Activated naive CD4-positive, alpha-beta T cell treated with anti-CD3 and anti-CD28 coated beads, Interleukin-2, amount 10 ng/mL, durations not matched to agents 7 days and 5 days (primary cell): ENCODE measurements around the gene OR6B2.

Experiments used
- CTCF ChIA-PET: fragments of 350-600 bp; sonication (Branson Sonifier 250); formaldehyde crosslinking; loops from one replicate; lab custom pipeline; 2021; ENCODE audit warnings: antibody characterized with exemption; lab: Charles Lee
- DNase-seq: peaks from one replicate; pipeline ENCODE4 v3.0.0-alpha.2; 2020
- H3K27ac Mint-ChIP-seq: one replicate; pipeline ENCODE4 v1.8.0; 2021; ENCODE audit warnings: mild to moderate bottlenecking, moderate library complexity, mixed read lengths
- H3K27me3 Mint-ChIP-seq: one replicate; pipeline ENCODE4 v1.8.0; 2021; ENCODE audit warnings: mild to moderate bottlenecking, mixed read lengths
- H3K36me3 Mint-ChIP-seq: one replicate; pipeline ENCODE4 v1.8.0; 2021; ENCODE audit warnings: mixed read lengths
- H3K4me1 Mint-ChIP-seq: one replicate; pipeline ENCODE4 v1.8.0; 2021; ENCODE audit warnings: mixed read lengths
- H3K4me3 Mint-ChIP-seq: one replicate; pipeline ENCODE4 v1.8.0; 2021; ENCODE audit warnings: mild to moderate bottlenecking, moderate library complexity, mixed read lengths
- H3K9me3 Mint-ChIP-seq: one replicate; pipeline ENCODE4 v1.8.0; 2021; ENCODE audit warnings: mixed read lengths

Gene OR6B2

GRCh38 chr2:239983004-239983778 is 47.0 kb downstream of the OR6B2 start:
- Mint-ChIP-seq H3K27me3 (no peaks in the 10 kb centered on the region), H3K27ac (no peak overlapping the region), H3K4me3 (no peak overlapping the region), H3K9me3 (peaks cover 4% of the 10 kb centered on the region), H3K4me1 (no peaks in the 10 kb centered on the region), H3K36me3 (peaks cover 40% of the 10 kb centered on the region)
- no peak for DNase-seq
- CTCF ChIA-PET, result interaction anchor here (1.1 kb wide), 1 partner anchor 10 kb away, joined by 4 read pairs; no protein-coding TSS in a partner anchor
